Motor neuron (in vitro differentiated cells): ENCODE measurements around the gene SET. TPM values are rescaled to one million over a fixed set of nuclear protein-coding genes. Genes with fewer than 3 reads are reported as not detected.
"Not testable (repeated sequence)": the region's sequence is repeated elsewhere in the genome, so short reads cannot be mapped to it uniquely, and the experiment has no call there.

Experiments used
- ATAC-seq, 8 experiments: fragments of 200-7000 bp; cut with Tn5 transposase; replicated peaks in 6 of 8; 2 replicates each; pipeline ENCODE4 v1.8.0; 2021; ENCODE audit warnings: mild to moderate bottlenecking in 8 of 8, moderate library complexity in 8 of 8
- H3K27ac ChIP-seq, 2 donors: fragments of 250-450 bp; sonication (Bioruptor Pico); 2 replicates each; pipeline ENCODE4 v1.9.0; 2021; ENCODE audit warnings: antibody characterized with exemption in 2 of 2, mild to moderate bottlenecking in 2 of 2, moderate library complexity in 1 of 2
- H3K4me1 ChIP-seq, 2 donors: fragments of 250-450 bp; sonication (Bioruptor Pico); replicated peaks in 1 of 2; 2 replicates each; pipeline ENCODE4 v1.6.1; 2021; ENCODE audit warnings: antibody characterized with exemption in 2 of 2, mild to moderate bottlenecking in 2 of 2, moderate library complexity in 1 of 2
- H3K4me3 ChIP-seq, 5 donors: fragments of 250-450 bp; sonication (Bioruptor Pico); 2 replicates each; pipeline ENCODE4 v1.9.0; 2021; ENCODE audit warnings: antibody characterized with exemption in 5 of 5, mild to moderate bottlenecking in 5 of 5, moderate library complexity in 4 of 5
- WGBS, 10 experiments: fragments of 450-650 bp; shearing (Covaris generic); methylation state at CpG; one replicate each; pipeline ENCODE4 v1.0.0; 2022; 5-methylcytosine and 5-hydroxymethylcytosine counted together
- in situ Hi-C, 9 experiments: fragments of 400-800 bp; cut with MboI; loops; one replicate each; pipeline ENCODE4 v1.15.0; 2021; ENCODE audit warnings: low sequenced_read_pairs in 9 of 9, low pct_unique_long_range_greater_than_20kb in 2 of 9; ENCODE audit not compliant: unreplicated experiment in 9 of 9
- total RNA-seq, 8 experiments: library from RNA; unstranded; fragments of 300-600 nt; gene quantifications; 2 replicates each; pipeline versions ENCODE4 v1.2.3 to v1.2.4, GENCODE V29; 2022

SET gene
- total RNA-seq, 8 experiments from 2014 or later, result 328 to 639 (median 393) TPM

DNA sequence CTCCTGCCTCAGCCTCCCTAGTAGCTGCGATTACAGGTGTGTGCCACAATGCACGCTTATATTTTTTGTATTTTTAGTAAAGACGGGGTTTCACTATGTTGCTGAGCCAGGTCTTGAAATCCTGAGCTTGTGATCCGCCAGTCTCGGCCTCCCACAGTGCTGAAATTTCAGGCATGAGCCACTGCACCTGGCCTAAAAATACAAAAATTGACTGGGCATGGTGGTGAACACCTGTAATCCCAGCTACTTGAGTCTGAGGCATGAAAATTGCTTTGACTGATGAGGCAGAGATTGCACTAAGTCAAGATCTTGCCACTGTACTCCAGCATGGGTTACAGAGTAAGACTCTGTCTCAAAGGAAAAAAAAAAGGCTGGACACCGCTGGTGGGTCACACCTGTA lies 19.2 kb upstream of the SET start:
- in situ Hi-C loops, result no loop called here
- Histone ChIP-seq H3K4me3 (no peak overlapping the region), H3K4me1 (no peaks in the 10 kb centered on the region), H3K27ac (no peak overlapping the region)
- no peak for ATAC-seq
- 60 to 100% (median 95%) methylated on average over 1 to 5 of the region's 6 CpGs; no CpG with 5 or more reads in 2 of the 10 experiments for WGBS, 10 experiments

DNA sequence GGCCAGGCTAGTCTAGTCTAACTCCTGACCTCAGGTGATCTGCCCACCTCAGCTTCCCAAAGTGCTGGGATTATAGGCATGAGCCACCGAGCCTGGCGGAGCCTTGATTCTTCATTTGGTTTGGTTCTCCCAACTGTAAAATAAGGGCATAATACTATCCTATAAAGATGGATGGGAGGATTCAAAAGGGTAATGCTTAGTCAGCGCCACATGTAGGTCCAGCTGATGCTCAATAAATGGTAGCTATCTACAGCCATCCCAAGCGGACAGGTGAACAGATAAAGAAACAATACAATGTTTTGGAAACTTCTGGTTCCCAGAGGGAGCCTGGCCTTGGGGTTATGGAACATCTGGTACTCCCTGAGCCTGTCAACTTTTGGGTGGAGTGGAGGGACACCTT lies 13.6 kb upstream of the SET start:
- Histone ChIP-seq H3K4me1 (no peaks in the 10 kb centered on the region), H3K27ac (no peak overlapping the region), H3K4me3 (no peak overlapping the region)
- in situ Hi-C loops, result no loop called here
- no peak for ATAC-seq
- WGBS, 10 experiments, result 86 to 100% (median 100%) methylated on average over 1 to 3 of the region's 4 CpGs; no CpG with 5 or more reads in 4 of the 10 experiments

DNA sequence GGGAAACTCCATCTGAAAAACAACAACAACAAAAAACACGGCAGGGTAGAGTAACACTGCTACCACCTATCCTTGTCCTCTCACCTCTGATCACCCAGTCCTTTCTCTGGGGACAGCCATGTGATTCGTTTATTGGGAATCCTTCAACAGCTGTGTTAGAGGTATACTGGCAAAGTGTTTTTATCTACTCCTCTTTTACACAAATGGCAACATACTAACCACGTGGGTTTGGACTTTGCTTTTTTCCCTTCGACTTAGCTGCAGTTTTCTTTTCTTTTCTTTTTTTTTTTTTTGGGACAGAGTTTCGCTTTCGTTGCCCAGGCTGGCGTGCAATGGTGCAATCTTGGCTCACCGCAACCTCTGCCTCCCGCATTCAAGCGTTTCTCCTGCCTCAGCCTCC lies 11.2 kb upstream of the SET start:
- no peak for ATAC-seq
- Histone ChIP-seq H3K27ac (no peak overlapping the region), H3K4me1 (no peaks in the 10 kb centered on the region), H3K4me3 (no peak overlapping the region)
- 72 to 96% (median 85%) methylated on average over 1 to 10 of the region's 10 CpGs; no CpG with 5 or more reads in 1 of the 10 experiments for WGBS, 10 experiments
- in situ Hi-C loops, result no loop called here

DNA sequence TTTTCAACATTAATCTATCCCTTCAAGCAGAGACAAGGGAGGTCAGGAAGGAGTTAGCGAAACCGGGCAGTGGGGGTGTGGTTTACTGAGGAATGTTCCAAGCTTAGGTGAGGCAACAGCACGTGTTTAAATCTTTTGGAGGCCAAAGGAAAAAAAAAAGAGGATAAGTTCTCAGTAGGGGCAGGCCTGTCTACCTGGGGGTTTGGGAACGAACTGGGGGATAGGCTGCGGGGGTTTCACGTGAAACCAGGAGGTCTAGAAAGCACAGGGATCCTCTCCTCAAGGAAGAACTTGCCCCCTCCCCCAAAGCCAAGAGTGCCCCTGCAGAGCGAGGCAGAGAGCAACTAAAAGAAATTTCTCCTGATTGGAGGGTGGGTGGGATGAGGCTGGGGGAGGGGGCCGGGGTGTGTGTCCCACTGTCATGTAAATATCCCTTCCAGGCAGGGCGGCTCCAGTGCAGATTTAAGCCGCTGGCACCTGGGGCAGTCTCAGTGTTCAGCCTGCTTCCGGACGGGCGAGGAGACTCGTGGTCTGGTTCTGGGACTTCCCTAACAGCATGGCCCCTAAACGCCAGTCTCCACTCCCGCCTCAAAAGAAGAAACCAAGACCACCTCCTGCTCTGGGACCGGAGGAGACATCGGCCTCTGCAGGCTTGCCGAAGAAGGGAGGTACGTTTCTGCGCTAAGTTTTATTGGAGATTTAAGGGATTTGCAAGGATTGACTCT lies 5.5 kb upstream of the SET start:
- in situ Hi-C loops, result no loop called here
- Histone ChIP-seq H3K4me3 (peak overlapping the region; percentile 11 to 47 (median 30)), H3K4me1 (peaks cover 7 to 31% of the 10 kb centered on the region in 2 donors), H3K27ac (peak overlapping the region; percentile 9 to 31)
- ATAC-seq, result peak; percentile 16 to 73 (median 49)
- WGBS, 10 experiments, result 0 to 27% (median 20%) methylated on average over 1 to 14 of the region's 21 CpGs; no CpG with 5 or more reads in 1 of the 10 experiments

DNA sequence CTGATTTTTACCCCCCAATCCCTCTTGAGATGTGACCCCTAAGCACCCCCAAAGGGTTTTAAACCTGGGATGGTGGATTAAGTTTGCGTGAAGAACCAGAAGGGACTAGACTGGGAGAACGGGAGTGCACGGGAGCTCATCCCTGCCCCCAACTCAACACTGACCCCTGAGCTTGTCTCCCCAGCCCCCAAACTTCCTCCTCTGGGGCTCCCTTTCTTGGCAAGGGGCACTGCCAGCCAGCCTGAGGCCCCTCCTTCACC lies 5.0 kb upstream of the SET start:
- Histone ChIP-seq H3K27ac (peak overlapping the region; percentile 9 to 31), H3K4me3 (peak overlapping the region; percentile 11 to 47 (median 30)), H3K4me1 (peaks cover 7 to 32% of the 10 kb centered on the region in 2 donors)
- in situ Hi-C loops, result no loop called here
- no peak for ATAC-seq
- WGBS, 10 experiments, result no CpG with 5 or more reads among the region's 3 CpGs

DNA sequence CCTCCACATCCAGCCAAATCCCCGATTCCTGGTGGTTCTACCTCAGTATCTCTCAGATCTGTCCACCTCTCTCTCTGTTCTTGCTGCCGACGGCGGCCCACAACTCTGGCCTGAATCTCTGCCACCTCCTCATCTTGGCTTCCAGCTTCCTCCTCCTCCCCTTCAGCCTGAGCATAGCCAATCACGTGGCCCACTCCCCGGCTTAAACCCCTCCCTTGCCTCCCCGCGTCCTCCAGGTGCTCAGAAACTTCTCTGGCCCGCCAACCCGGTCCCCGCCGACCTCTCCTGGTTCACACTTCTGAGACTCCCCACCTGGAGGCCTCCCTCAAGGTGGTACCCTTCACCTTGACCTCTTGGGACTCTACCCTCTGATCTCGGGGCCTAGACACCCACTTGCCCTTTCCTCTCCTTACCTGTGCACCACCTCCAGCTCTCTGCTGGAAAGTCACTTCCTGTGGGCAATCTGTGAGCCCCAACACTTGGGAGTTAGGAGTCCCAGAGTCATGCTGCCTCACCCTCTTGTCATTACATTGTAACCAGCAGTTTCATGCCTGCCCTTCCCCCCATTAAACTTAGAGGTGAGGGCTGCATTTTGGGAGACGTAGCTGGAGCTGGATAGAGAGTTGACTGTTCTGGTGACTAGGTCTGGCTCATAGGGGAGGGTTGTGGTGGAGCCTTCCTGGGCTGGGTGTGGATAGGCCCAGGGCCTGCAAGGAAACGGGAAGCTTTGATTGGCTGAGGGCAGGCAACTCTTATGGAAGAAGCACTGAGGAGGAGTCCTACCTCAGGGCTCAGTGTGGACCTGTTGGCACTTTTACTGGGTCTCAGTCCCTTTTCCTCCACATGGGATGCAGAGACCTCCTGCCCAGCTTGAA lies 4.5 kb upstream of the SET start:
- WGBS, 10 experiments, result 0 to 30% (median 9%) methylated on average over 2 to 4 of the region's 15 CpGs; no CpG with 5 or more reads in 7 of the 10 experiments
- Histone ChIP-seq H3K27ac (peak overlapping the region; percentile 9 to 31), H3K4me3 (peak overlapping the region; percentile 11 to 47 (median 30)), H3K4me1 (peaks cover 7 to 32% of the 10 kb centered on the region in 2 donors)
- in situ Hi-C loops, result no loop called here
- ATAC-seq, result peak in 3 of 8 experiments; percentile 48 to 58 (median 58)

DNA sequence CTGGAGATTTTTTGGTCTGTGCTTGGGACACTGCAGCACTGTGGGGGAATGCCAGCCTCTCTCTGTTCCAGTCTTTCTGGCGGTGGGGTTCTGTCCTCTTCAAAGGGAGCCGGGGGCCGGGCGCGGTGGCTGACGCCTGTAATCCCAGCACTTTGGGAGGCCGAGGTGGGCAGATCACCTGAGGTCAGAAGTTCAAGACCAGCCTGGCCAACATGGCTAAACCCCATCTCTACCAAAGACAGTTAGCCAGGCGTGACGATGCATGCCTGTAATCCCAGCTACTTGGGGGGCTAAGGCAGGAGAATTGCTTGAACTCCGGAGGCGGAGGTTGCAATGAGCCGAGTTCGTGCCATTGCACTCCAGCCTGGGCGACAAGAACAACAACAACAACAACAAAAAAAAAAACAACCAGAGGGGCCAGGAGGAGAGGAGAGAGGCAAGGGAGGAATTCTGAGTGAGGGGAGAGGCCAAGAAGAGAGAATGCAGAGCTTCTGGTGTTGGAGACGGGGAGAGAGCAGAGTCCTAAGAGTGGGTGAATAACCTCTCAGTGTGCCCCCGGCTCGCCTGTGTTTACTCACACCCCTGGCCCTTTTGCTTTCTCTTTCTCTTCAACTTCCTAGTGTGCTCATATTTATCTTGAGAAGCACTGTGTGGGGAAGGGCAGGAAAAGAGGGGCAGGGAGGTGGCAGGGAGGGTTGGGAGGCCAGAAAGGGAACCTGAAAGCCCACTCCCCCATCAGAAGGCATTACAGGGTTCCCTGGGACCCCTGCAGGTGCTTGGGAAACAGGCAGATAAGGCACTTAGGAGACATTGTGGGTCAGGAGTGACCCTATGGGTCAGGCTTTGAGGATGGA lies 3.2 kb upstream of the SET start:
- no peak overlapping the region for H3K4me3 ChIP-seq
- H3K27ac ChIP-seq, result peak overlapping the region in 1 of 2 donors; percentile 11
- WGBS, 10 experiments, result 20 to 89% (median 56%) methylated on average over 1 to 11 of the region's 17 CpGs; no CpG with 5 or more reads in 6 of the 10 experiments
- in situ Hi-C loops, result no loop called here
- peaks cover 9 to 32% of the 10 kb centered on the region in 2 donors for H3K4me1 ChIP-seq
- no peak for ATAC-seq

DNA sequence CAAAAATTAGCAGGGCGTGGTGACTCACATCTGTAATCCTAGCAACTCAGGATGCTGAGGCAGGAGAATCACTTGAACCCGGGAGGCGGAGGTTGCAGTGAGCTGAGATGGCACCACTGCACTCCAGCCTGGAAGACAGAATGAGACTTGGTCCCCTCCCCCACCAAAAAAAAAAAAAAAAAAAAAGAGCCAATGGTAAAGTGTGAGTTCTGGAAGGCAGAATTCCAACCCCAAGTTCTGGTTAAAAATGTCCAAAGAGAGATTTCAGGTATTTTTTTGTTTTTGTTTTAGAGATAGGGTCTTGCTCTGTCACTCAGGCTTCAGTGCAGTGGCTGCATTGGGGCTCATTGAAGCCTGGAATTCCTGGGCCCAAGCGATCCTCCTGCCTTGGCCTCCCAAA lies 1.6 kb upstream of the SET start:
- Histone ChIP-seq H3K27ac (no peak overlapping the region), H3K4me3 (no peak overlapping the region), H3K4me1 (peaks cover 19 to 35% of the 10 kb centered on the region in 2 donors)
- no peak for ATAC-seq
- in situ Hi-C loops, result no loop called here
- 67 to 100% (median 80%) methylated on average over 2 to 3 of the region's 4 CpGs; no CpG with 5 or more reads in 3 of the 10 experiments for WGBS, 10 experiments

DNA sequence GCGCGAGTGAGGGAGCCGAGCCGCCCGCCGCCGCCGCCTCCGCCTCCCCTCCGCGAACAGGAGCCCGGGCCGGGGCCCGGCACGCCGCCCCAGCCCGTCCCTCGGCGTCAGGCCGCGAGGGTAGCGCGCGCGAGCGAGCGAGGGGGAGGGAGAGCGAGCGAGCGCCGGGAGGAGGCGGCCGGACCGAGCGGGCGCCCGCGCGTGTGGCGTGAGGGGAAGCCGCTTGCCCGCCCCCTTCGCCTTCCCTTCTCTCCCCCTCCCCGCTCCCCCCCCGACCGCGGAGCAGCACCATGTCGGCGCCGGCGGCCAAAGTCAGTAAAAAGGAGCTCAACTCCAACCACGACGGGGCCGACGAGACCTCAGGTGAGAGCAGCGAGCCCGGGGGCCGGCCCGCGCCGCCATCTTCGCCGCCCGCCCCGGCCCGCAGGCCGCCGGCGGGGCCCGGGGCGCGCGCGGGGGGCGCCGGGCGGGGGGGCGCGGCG lies 312 bp downstream of the SET start:
- in situ Hi-C loops, result no loop called here
- no CpG with 5 or more reads among the region's 80 CpGs for WGBS, 10 experiments
- H3K27ac ChIP-seq, result peak overlapping the region; percentile 94 to 96
- ATAC-seq, result peak; percentile 10 to 53 (median 48)
- peaks cover 14 to 33% of the 10 kb centered on the region in 2 donors for H3K4me1 ChIP-seq
- H3K4me3 ChIP-seq, result peak overlapping the region; percentile 63 to 100 (median 83)

DNA sequence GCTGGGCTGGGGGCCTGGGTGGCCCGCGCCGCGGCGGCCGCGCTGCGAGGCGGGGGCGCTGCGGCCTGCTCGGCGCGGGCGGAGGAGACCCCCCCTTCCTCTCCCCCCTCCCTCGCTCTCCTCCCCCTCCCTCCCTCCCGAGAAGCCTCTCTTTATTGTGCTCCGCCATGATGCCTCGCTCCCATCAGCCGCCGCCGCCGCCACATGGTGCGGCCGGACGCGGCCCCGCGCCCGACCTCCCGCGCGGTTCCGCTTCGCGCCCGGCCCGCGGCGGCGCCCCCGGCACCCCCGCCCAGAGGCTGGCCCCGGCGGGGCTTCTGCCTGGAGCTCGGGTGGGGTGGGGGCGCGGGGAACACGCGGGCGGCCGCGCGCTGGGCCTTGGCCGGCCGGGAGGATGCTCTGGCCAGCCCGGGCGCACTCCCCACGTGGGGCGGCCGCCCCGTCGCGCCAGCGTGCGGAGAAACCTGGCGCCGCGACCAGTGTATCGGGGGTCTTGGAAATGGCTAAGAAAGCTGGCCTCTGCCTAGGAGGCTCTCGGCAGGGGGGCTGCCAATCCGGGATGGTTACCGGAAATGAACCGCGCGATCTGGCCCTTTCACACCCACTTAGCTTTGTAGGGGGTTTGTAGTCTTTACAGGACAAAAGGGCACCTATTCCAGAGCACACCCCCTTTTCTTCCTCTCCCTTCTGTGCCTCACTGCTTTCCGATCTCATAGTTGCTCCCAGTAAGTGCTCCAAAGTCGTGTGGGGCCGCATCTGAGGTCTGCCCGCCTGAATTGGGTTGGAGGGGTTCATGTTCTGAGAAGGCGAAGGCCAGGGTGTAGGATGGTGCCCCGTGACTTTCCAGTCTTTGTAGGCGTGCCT lies 1.0 kb downstream of the SET start:
- Histone ChIP-seq H3K27ac (peak overlapping the region; percentile 94 to 96), H3K4me3 (peak overlapping the region; percentile 63 to 100 (median 83)), H3K4me1 (peaks cover 12 to 26% of the 10 kb centered on the region in 2 donors)
- in situ Hi-C loops, result no loop called here
- 0% methylated on average over 2 to 7 of the region's 83 CpGs; no CpG with 5 or more reads in 4 of the 10 experiments for WGBS, 10 experiments
- peak in 7 of 8 experiments; percentile 0 to 23 (median 5) for ATAC-seq

DNA sequence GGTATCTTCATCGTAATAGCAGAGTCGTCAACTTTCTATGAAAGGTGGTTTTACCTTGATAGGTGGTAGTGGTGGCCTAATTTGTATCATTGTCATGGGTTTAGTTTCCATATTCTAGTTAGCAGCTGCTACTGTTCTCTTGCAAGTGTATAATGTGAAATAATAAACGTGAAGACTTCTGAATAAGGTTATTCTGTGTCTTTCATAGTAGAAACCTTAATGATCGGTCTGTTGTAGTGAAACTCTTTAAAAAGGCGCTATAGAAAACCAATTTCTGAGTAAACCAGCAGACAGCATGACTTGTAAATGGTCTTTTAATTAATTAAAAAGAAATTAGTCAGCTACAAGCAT lies 1.6 kb downstream of the SET start:
- Histone ChIP-seq H3K4me1 (peaks cover 12 to 20% of the 10 kb centered on the region in 2 donors), H3K4me3 (peak overlapping the region; percentile 63 to 100 (median 83)), H3K27ac (peak overlapping the region; percentile 94 to 96)
- no peak for ATAC-seq
- in situ Hi-C loops, result no loop called here
- WGBS, 10 experiments, result 0 to 33% (median 10%) methylated on average over 2 to 5 of the region's 5 CpGs; no CpG with 5 or more reads in 1 of the 10 experiments

DNA sequence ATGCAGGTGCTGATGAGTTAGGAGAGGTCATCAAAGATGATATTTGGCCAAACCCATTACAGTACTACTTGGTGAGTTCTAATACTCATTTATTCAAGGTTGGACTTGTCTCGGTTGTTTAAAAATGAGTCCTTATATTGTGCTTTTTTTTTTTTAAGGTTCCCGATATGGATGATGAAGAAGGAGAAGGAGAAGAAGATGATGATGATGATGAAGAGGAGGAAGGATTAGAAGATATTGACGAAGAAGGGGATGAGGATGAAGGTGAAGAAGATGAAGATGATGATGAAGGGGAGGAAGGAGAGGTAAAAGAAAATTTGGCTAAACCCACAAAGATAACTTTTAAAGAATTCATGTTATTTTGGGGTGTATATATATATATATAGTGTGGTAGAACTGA lies 4.7 kb downstream of the SET start:
- peaks cover 4 to 12% of the 10 kb centered on the region in 2 donors for H3K4me1 ChIP-seq
- in situ Hi-C loops, H3K4me3 ChIP-seq, H3K27ac ChIP-seq, ATAC-seq: not testable (repeated sequence)
- 75 to 100% (median 93%) methylated on average over 2 to 3 of the region's 3 CpGs; no CpG with 5 or more reads in 1 of the 10 experiments for WGBS, 10 experiments
